ENCODE results near the gene FHDC1. TPM values are rescaled to one million over a fixed set of nuclear protein-coding genes. Genes with fewer than 3 reads are reported as not detected.

FHDC1 gene
- total RNA-seq, 4 donors from 2014 or later = 0.29 to 0.52 (median 0.45) TPM

GRCh38 chr4:152989554-152989970 is 53.4 kb downstream of the FHDC1 start:
- in situ Hi-C loops (cut with MboI; ENCODE audit: low sequenced_read_pairs in 4 of 4) (no loop called here), intact Hi-C loops (cut with DNase I; ENCODE audit: low total_unique reads) (no loop called here)
- no peaks in the 10 kb centered on the region for H3K27me3 ChIP-seq
- H3K36me3 ChIP-seq = no peaks in the 10 kb centered on the region
- no peaks in the 10 kb centered on the region for H3K9me3 ChIP-seq
- no peak for DNase-seq
- H3K4me3 ChIP-seq = no peak overlapping the region
- no peaks in the 10 kb centered on the region for H3K4me1 ChIP-seq
- H3K27ac ChIP-seq = no peak overlapping the region
- no peak for ATAC-seq
- TF ChIP-seq POLR2A (IDR thresholded peaks at IDR 0.05) = no peak
- TF ChIP-seq, protein P1, sequence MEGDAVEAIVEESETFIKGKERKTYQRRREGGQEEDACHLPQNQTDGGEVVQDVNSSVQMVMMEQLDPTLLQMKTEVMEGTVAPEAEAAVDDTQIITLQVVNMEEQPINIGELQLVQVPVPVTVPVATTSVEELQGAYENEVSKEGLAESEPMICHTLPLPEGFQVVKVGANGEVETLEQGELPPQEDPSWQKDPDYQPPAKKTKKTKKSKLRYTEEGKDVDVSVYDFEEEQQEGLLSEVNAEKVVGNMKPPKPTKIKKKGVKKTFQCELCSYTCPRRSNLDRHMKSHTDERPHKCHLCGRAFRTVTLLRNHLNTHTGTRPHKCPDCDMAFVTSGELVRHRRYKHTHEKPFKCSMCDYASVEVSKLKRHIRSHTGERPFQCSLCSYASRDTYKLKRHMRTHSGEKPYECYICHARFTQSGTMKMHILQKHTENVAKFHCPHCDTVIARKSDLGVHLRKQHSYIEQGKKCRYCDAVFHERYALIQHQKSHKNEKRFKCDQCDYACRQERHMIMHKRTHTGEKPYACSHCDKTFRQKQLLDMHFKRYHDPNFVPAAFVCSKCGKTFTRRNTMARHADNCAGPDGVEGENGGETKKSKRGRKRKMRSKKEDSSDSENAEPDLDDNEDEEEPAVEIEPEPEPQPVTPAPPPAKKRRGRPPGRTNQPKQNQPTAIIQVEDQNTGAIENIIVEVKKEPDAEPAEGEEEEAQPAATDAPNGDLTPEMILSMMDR (IDR thresholded peaks at IDR 0.05 in 4 of 5, conservative IDR thresholded peaks at IDR 0.05 in 1 of 5) = no peak

DNA sequence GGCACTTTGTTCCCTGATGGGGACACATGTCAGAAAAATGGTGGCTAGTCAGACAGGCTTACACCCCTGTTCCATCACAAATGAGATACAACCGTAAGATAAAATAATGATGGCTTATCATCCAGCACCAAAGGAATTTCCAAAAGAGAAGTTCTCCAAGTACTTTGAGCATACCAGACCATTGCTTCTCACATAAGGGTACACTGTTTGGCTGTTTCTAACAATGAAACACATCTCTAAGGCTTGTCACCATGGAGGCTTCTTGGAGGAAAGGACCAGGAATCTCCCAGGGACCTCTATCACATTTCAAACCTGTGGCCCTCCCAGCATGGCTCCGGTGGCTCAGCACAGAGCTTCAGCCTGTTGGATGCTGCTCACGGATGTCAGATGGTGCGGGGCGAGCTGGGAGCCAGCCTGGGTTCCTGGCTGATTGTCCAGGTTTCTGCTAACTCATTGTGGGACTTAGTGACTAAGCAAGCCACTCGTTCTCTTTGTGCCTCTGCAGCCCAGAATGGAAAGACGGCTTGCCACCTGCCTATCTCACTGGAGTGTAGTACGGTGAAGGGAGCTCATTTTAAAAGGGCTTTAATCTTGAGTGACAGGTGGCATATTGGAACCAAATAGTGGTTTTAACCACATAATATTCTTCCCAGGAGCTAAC is 54.5 kb downstream of the FHDC1 start:
- no peaks in the 10 kb centered on the region for H3K9me3 ChIP-seq
- no peak overlapping the region for H3K27ac ChIP-seq
- no peak overlapping the region for H3K4me3 ChIP-seq
- no peaks in the 10 kb centered on the region for H3K27me3 ChIP-seq
- TF ChIP-seq POLR2A (IDR thresholded peaks at IDR 0.05) = no peak
- TF ChIP-seq, protein P1 (IDR thresholded peaks at IDR 0.05 in 4 of 5, conservative IDR thresholded peaks at IDR 0.05 in 1 of 5) = no peak
- ATAC-seq (no peak), DNase-seq (no peak)
- H3K36me3 ChIP-seq = no peaks in the 10 kb centered on the region
- intact Hi-C loops (cut with DNase I; ENCODE audit: low total_unique reads) = no loop called here
- H3K4me1 ChIP-seq = no peaks in the 10 kb centered on the region
- in situ Hi-C loops (cut with MboI; ENCODE audit: low sequenced_read_pairs in 4 of 4) = no loop called here

DNA sequence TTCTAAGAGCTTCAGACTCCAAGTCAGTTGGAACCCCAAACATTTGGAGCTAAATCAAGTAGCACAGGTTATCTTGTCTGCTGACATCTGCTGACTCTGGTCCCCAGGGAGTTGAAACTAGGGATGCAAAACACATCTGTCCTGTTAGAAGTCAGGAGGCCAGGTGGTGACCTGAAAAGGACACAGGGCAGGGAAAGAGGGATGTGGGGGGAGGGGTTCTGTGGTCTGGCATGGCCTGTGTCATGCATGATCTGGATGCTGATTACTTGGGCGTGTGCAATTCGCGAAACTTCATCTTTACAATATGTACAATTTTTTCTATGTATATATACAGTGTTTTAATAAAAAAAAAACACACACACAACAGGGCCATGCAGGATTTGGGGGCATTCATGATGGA is 55.3 kb downstream of the FHDC1 start:
- no peak overlapping the region for H3K4me3 ChIP-seq
- in situ Hi-C loops (cut with MboI; ENCODE audit: low sequenced_read_pairs in 4 of 4) = no loop called here
- intact Hi-C loops (cut with DNase I; ENCODE audit: low total_unique reads) = no loop called here
- DNase-seq = no peak
- H3K27me3 ChIP-seq = no peaks in the 10 kb centered on the region
- ATAC-seq = no peak
- H3K27ac ChIP-seq = no peak overlapping the region
- no peaks in the 10 kb centered on the region for H3K36me3 ChIP-seq
- no peaks in the 10 kb centered on the region for H3K4me1 ChIP-seq
- TF ChIP-seq, protein P1 (IDR thresholded peaks at IDR 0.05 in 4 of 5, conservative IDR thresholded peaks at IDR 0.05 in 1 of 5) = no peak
- no peak for TF ChIP-seq POLR2A (IDR thresholded peaks at IDR 0.05)
- H3K9me3 ChIP-seq = no peaks in the 10 kb centered on the region

DNA sequence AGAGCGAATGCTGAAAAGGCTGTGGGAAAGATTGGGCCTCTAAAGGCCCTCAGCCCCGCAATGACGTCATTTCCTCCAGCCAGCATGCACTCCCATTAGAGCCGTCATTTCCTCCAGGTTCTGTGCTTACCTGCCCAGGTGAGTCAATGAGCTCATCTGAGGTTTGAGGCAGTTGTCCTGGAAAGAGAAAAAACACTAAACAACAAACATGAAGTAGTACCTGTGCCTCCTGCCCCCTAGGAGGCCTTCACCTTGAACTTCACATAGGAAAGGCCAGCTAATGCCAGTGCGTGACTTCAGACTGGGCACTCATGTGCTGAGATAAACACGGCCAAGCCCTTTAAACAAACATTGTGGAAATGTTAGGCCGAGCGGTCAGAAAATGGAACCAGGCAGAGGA is 55.9 kb downstream of the FHDC1 start:
- in situ Hi-C loops (cut with MboI; ENCODE audit: low sequenced_read_pairs in 4 of 4) = no loop called here
- ATAC-seq (no peak), DNase-seq (no peak)
- H3K27ac ChIP-seq = no peak overlapping the region
- no peaks in the 10 kb centered on the region for H3K9me3 ChIP-seq
- intact Hi-C loops (cut with DNase I; ENCODE audit: low total_unique reads) = no loop called here
- H3K4me3 ChIP-seq = no peak overlapping the region
- no peaks in the 10 kb centered on the region for H3K36me3 ChIP-seq
- H3K27me3 ChIP-seq = no peaks in the 10 kb centered on the region
- H3K4me1 ChIP-seq = no peaks in the 10 kb centered on the region
- no peak for TF ChIP-seq POLR2A (IDR thresholded peaks at IDR 0.05)
- TF ChIP-seq, protein P1 (IDR thresholded peaks at IDR 0.05 in 4 of 5, conservative IDR thresholded peaks at IDR 0.05 in 1 of 5) = no peak

DNA sequence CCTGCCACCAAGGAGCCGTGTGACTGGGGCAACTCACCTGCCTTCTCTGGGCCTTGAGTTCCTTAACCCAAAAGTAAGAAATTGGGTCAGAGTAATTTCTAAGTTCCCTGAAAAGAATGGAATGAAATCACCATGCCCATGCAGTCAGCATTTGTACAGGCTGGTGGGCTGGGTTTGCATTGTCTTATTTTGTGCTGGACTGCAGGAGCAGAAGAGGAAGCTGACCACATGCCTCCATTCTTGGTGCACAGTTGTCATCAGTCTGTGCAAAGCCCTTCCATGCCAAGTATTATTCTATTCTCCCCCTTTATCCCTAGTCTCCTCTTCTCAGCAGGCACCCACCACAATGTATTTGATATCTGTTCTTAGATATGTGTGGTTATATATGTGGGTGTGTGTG is 56.3 kb downstream of the FHDC1 start:
- ATAC-seq (no peak), DNase-seq (no peak)
- intact Hi-C loops (cut with DNase I; ENCODE audit: low total_unique reads) (no loop called here), in situ Hi-C loops (cut with MboI; ENCODE audit: low sequenced_read_pairs in 4 of 4) (no loop called here)
- TF ChIP-seq, protein P1 (IDR thresholded peaks at IDR 0.05 in 4 of 5, conservative IDR thresholded peaks at IDR 0.05 in 1 of 5) = no peak
- no peak for TF ChIP-seq POLR2A (IDR thresholded peaks at IDR 0.05)
- Histone ChIP-seq H3K27me3 (no peaks in the 10 kb centered on the region), H3K27ac (no peak overlapping the region), H3K9me3 (no peaks in the 10 kb centered on the region), H3K4me3 (no peak overlapping the region), H3K36me3 (no peaks in the 10 kb centered on the region), H3K4me1 (no peaks in the 10 kb centered on the region)

All from gastrocnemius medialis (tissue), 4 donors.